HG02623 (cell line): ENCODE results near the gene NHS.
A peak's percentile ranks its signal among the peaks of the same experiment; 100 is the strongest.

Source experiments
- ATAC-seq: cut with Tn5 transposase; IDR thresholded peaks from one replicate; pipeline ENCODE4 v1.9.1; 2021; ENCODE audit warnings: moderate library complexity; ENCODE audit not compliant: unreplicated experiment

Gene NHS

GRCh38 chrX:17748684-17749083 lies 373.7 kb downstream of the NHS start:
- ATAC-seq: no peak

GRCh38 chrX:17750436-17750835 lies 375.4 kb downstream of the NHS start:
- no peak for ATAC-seq

GRCh38 chrX:17758382-17758781 lies 383.4 kb downstream of the NHS start:
- peak; percentile 82 for ATAC-seq

- ATAC-seq: no peak
Measured at GRCh38 chrX:17759990-17760389, 385.0 kb downstream of the NHS start.

- ATAC-seq: no peak
Measured at GRCh38 chrX:17767734-17768133, 392.7 kb downstream of the NHS start.

GRCh38 chrX:17768997-17769396 lies 394.0 kb downstream of the NHS start:
- no peak for ATAC-seq

GRCh38 chrX:17769701-17770269 lies 394.8 kb downstream of the NHS start:
- no peak for ATAC-seq

- no peak for ATAC-seq
Measured at GRCh38 chrX:17773221-17773876, 398.3 kb downstream of the NHS start.

- no peak for ATAC-seq
Measured at GRCh38 chrX:17774053-17774452, 399.1 kb downstream of the NHS start.

- ATAC-seq: no peak
Measured at GRCh38 chrX:17778997-17779396, 404.0 kb downstream of the NHS start.

- ATAC-seq: no peak
Measured at GRCh38 chrX:17779434-17779833, 404.4 kb downstream of the NHS start.
